Hindlimb muscle (tissue), 1 donor: ENCODE measurements around the gene PPM1N. TPM values are rescaled to one million over a fixed set of nuclear protein-coding genes. Genes with fewer than 3 reads are reported as not detected.

Source experiments
- DNase-seq: peaks from one replicate; pipeline ENCODE4 v3.0.0-alpha.2; 2013
- polyA plus RNA-seq: library from polyadenylated mRNA; unstranded; fragments of 120-200 nt; gene quantifications from one replicate; pipeline ENCODE4 v1.2.1, GENCODE V29; 2013; ENCODE audit not compliant: insufficient read length

The PPM1N gene
- polyA plus RNA-seq = 1.4 TPM

DNA sequence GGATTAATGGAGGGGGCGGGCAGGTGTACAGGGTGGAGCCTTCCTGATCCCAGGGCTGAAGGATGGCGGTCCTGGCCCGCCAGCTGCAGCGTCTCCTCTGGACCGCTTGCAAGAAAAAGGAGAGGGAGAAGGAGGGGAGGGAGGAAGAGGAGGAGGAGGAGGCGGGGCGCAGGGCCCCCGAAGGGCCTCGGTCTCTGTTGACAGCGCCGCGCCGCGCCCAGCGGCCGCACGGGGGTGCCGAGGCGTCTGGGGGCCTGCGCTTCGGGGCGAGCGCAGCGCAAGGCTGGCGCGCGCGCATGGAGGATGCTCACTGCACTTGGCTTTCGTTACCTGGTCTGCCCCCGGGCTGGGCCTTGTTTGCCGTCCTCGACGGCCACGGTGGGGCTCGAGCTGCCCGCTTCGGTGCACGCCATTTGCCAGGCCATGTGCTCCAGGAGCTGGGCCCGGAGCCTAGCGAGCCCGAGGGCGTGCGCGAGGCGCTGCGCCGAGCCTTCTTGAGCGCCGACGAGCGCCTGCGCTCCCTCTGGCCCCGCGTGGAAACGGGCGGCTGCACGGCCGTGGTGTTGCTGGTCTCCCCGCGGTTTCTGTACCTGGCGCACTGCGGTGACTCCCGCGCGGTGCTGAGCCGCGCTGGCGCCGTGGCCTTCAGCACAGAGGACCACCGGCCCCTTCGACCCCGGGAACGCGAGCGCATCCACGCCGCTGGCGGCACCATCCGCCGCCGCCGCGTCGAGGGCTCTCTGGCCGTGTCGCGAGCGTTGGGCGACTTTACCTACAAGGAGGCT is at the start of gene PPM1N:
TSS of gene PPM1N (plus strand) at position 33 of the 785 bp plus-strand sequence. CDS start at position 63, 30 bp downstream.
- DNase-seq = no peak

GRCh38 chr19:45448887-45449299 is 49.4 kb upstream of the PPM1N start:
- no peak for DNase-seq

- DNase-seq = no peak
Measured at GRCh38 chr19:45450012-45450333, 48.3 kb upstream of the PPM1N start.

- DNase-seq = peak; percentile 57
Measured at GRCh38 chr19:45451131-45451849, 47.0 kb upstream of the PPM1N start.

DNA sequence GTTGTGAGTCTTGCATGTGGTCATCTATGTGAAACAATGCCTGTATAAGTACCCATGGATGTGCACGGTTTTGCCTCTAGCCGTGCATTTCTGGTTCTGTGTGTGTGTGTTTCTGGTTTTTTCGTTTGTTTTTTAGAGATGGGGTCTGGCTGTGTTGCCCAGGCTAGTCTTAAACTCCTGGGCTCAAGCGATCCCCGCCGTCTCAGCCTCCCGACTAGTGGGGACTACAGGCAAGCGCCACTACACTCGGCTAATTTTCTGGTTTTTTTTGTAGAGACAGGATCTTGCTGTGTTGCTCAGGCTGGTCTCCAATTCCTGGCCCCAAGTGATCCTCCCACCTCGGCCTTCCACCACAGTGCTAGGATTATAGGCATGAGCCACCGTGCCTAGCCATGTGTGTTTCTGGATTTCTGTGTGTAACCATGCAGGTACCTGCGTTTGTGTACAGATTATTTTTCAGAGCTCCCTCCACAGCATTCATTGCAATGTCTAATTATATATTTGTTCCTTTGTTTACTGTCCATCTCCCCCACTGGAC is 46.3 kb upstream of the PPM1N start:
- DNase-seq = no peak

GRCh38 chr19:45455707-45456499 is 42.3 kb upstream of the PPM1N start:
- peak; percentile 92 for DNase-seq

- DNase-seq = no peak
Measured at GRCh38 chr19:45456500-45456815, 41.8 kb upstream of the PPM1N start.

- no peak for DNase-seq
Measured at GRCh38 chr19:45457776-45458175, 40.5 kb upstream of the PPM1N start.

DNA sequence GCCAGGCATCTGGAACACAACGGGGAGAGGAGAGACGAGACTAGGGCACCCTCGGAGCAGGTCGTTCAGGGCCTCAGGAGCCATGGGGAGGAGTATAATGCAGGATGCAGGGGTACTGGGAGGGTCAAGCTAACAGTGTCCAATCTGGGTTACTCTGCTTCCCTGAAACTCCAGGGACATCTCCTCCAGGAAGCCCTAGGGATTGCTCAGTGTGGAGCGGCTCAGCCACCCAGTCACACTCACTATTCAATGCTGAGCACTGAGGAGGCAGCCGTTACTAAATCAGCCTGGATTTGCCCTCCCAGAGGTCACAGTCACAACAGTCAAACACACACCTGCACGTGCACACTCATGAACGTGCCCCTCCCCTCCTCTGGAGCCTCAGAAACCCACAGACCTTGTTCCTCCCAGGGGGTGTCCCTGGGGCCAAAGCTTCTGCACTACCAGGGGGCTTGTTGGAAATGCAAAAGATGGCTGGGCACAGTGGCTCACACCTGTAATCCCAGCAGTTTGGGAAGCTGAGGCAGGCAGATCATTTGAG is 37.4 kb upstream of the PPM1N start:
- no peak for DNase-seq

DNA sequence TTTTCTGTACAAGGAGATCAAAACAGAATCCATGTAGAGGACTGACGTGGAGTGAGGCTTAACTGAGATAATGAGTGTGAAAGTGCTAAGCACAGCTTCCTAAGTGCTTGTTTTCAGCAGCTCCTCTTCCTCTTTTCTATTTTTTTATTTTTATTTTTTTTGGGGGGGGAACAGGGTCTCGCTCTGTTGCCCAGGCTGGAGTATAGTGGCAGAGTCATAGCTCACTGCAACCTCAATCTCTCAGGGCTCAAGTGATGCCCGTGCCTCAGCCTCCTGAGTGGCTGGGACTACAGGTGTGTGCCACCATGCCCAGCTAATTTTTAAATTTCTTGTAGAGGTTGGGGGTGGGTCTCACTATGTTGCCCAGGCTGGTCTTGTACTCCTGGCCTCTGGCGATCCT is 36.1 kb upstream of the PPM1N start:
- DNase-seq = no peak

DNA sequence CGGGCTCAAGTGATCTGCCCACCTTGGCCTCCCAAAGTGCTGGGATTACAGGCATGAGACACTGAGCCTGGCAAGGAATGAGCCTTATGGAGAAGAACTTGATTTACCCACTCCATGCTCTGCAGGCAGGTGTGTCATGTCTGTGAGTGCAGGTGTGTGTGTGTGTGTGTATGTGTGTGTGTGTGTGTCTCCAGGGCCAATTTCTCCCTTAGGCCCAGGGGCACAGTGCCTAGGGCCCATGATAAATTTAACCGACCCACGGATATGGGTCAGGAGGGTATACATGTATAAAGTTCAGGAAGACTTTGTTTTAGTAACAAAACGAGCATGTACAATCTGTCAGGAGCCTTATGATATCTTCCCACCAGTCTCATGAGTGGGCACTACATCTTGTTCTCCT is 35.0 kb upstream of the PPM1N start:
- no peak for DNase-seq

DNA sequence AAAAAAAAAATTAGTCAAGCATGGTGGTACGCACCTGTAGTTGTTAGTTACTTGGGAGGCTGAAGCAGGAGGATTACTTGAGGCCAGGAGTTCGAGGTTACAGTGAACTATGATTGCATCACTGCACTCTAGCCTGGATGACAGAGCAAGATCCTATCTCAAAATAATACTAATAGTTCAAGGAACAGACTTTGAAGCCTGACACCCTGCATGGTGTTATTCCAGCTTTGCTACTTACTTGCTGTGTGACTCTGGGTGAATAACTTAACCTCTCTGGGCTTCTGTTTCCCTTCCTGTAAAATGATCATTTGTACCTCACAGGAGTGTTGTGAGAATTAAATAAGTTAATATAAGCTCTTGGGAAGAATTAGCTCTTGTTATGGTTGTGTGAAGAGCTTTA is 34.0 kb upstream of the PPM1N start:
- DNase-seq = no peak

- no peak for DNase-seq
Measured at GRCh38 chr19:45464852-45465441, 33.3 kb upstream of the PPM1N start.

DNA sequence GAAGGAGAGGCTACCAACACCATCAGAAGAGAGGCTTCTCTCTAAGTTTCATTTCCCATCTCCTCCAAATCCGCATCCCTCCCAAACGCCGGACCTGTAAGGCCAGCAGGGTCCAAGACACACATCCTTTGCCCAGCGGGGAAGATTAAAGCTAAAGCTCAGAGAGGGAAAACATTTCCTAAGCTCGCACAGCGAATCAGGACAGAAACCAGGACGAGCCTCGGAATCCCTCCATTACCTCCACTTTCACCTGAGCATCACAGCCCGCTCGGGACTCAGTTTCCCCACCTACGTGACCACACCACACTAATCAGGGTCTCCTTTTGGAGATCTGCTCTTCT is 31.2 kb upstream of the PPM1N start:
- DNase-seq = no peak

- peak; percentile 93 for DNase-seq
Measured at GRCh38 chr19:45467456-45468158, 30.6 kb upstream of the PPM1N start, which contains the start of gene FOSB. Gene FOSB (plus strand): TSS chr19:45467996. CDS start chr19:45468587, 591 bp downstream.

DNA sequence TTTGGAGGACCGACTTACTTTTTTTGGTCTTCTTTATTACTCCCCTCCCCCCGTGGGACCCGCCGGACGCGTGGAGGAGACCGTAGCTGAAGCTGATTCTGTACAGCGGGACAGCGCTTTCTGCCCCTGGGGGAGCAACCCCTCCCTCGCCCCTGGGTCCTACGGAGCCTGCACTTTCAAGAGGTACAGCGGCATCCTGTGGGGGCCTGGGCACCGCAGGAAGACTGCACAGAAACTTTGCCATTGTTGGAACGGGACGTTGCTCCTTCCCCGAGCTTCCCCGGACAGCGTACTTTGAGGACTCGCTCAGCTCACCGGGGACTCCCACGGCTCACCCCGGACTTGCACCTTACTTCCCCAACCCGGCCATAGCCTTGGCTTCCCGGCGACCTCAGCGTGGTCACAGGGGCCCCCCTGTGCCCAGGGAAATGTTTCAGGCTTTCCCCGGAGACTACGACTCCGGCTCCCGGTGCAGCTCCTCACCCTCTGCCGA is 30.0 kb upstream of the PPM1N start:
- no peak for DNase-seq

GRCh38 chr19:45468803-45469131 is 29.5 kb upstream of the PPM1N start:
- no peak for DNase-seq

DNA sequence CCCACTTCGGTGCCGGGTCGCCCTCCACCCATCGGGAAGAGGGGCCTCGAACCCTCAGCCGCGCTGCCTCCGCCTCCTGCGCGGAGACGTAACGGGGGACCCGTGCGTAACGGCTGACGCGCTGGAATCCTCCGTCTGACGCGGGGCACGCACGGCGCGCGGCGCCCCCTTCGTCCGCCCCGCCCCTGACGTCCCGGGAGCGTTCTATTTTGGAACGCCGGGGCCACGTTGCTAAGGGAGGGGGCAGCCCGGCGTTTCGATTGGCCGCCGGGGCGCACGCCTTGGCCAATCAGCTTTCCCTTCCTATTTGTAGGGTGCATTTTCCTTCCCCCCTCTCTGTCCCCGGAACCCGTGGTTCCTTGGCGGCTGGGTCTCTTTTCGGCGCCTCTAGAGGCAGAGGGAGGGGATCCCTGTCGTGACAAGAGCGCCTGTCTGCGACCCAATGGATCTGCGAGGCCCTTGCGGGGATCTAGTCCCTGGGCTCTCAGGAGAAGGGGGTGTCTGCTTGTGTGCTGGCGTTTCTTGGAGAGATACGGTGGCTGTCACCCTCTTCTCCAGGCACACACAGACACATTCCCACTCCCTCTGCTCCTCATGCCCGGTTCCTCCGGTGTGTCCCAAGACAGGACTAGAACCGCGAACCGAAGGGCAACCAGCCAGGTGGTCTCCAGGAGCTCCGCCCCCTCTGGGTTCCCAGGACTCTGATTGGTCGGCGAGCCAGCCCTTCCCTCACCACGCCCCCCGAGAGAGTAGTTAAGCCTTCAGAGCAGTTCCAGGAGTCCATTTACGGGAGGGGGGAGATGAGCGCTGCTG is 28.9 kb upstream of the PPM1N start:
- DNase-seq = peak; percentile 95

- DNase-seq = no peak
Measured at GRCh38 chr19:45469945-45470761, 28.1 kb upstream of the PPM1N start.

DNA sequence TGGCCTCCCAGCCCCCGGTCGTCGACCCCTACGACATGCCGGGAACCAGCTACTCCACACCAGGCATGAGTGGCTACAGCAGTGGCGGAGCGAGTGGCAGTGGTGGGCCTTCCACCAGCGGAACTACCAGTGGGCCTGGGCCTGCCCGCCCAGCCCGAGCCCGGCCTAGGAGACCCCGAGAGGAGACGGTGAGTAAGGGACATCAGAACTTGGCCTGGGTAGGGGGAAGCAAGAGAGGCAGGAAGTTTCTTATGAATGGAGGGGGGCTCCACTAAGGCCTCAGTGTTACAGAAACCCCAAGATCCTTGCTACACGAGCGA is 27.5 kb upstream of the PPM1N start:
- DNase-seq = no peak
